GM23248 (cell line): ENCODE data around the gene CARD14. TPM values are rescaled to one million over a fixed set of nuclear protein-coding genes. Genes with fewer than 3 reads are reported as not detected.
"Not testable (repeated sequence)": the region's sequence is repeated elsewhere in the genome, so short reads cannot be mapped to it uniquely, and the experiment has no call there.

Experiments
- DNase-seq: peaks from one replicate; pipeline ENCODE4 v3.0.0-alpha.2; 2015
- H2AFZ ChIP-seq: fragments of 200-600 bp; sonication (generic); 2 replicates; pipeline ENCODE4 v1.6.1; 2016; ENCODE audit warnings: antibody characterized with exemption
- H3F3A ChIP-seq: fragments of 200-600 bp; sonication (generic); 2 replicates; pipeline ENCODE4 v1.6.1; 2016; ENCODE audit warnings: mild to moderate bottlenecking, antibody characterized with exemption, mixed run types; ENCODE audit not compliant: insufficient read depth
- H3K27ac ChIP-seq: fragments of 200-600 bp; sonication (generic); 2 replicates; pipeline ENCODE4 v1.5.1; 2016; ENCODE audit warnings: mild to moderate bottlenecking
- H3K27me3 ChIP-seq: fragments of 200-600 bp; sonication (generic); replicated peaks from 2 replicates; pipeline ENCODE4 v1.6.1; 2016; ENCODE audit warnings: mild to moderate bottlenecking; ENCODE audit not compliant: insufficient read depth
- H3K36me3 ChIP-seq: fragments of 200-600 bp; sonication (generic); 2 replicates; pipeline ENCODE4 v1.6.1; 2016; ENCODE audit warnings: low read depth, mild to moderate bottlenecking
- H3K4me1 ChIP-seq: fragments of 200-600 bp; sonication (generic); 2 replicates; pipeline ENCODE4 v1.6.1; 2016; ENCODE audit warnings: mild to moderate bottlenecking; ENCODE audit not compliant: insufficient read depth
- H3K4me2 ChIP-seq: fragments of 200-600 bp; sonication (generic); one replicate; pipeline ENCODE4 v1.6.1; 2016; ENCODE audit warnings: mild to moderate bottlenecking; ENCODE audit not compliant: unreplicated experiment
- H3K4me3 ChIP-seq: fragments of 200-600 bp; sonication (generic); 2 replicates; pipeline ENCODE4 v1.5.1; 2016; ENCODE audit warnings: mild to moderate bottlenecking
- H3K79me2 ChIP-seq: fragments of 200-600 bp; sonication (generic); 2 replicates; pipeline ENCODE4 v1.6.1; 2016; ENCODE audit warnings: mild to moderate bottlenecking; ENCODE audit not compliant: insufficient read depth
- H3K9ac ChIP-seq: fragments of 200-600 bp; sonication (generic); 2 replicates; pipeline ENCODE4 v1.6.1; 2016; ENCODE audit warnings: mild to moderate bottlenecking
- H3K9me2 ChIP-seq: fragments of 200-600 bp; sonication (generic); 2 replicates; pipeline ENCODE4 v1.6.1; 2016; ENCODE audit warnings: mixed run types, mild to moderate bottlenecking, moderate library complexity; ENCODE audit not compliant: insufficient read depth
- H3K9me3 ChIP-seq: fragments of 200-600 bp; sonication (generic); one replicate; pipeline ENCODE4 v1.6.1; 2017; ENCODE audit warnings: low read depth
- H4K20me1 ChIP-seq: fragments of 200-600 bp; sonication (generic); 2 replicates; pipeline ENCODE4 v1.6.0; 2016; ENCODE audit not compliant: insufficient read depth
- EZH2 ChIP-seq: fragments of 200-600 bp; sonication (generic); IDR thresholded peaks from 2 replicates; pipeline ENCODE4 v1.6.1; 2018; ENCODE audit warnings: antibody characterized with exemption, mild to moderate bottlenecking; ENCODE audit not compliant: insufficient read depth, poor library complexity, severe bottlenecking
- EZH2phosphoT487 ChIP-seq: fragments of 200-600 bp; sonication (generic); IDR thresholded peaks from 2 replicates; pipeline ENCODE4 v1.6.1; 2018; ENCODE audit warnings: antibody characterized with exemption, moderate library complexity, mild to moderate bottlenecking, low read depth; ENCODE audit not compliant: insufficient read depth
- WGBS, 2 experiments: methylation state at CpG; one replicate each; pipeline ENCODE4 v1.1.6; 2015 to 2017; ENCODE audit warnings: low lambda C conversion rate in 2 of 2, low coverage in 1 of 2; ENCODE audit errors: missing lambda C conversion rate in 2 of 2; 5-methylcytosine and 5-hydroxymethylcytosine counted together
- in situ Hi-C: fragments of 300-500 bp; cut with MboI; formaldehyde crosslinking; loops from 2 replicates; pipeline ENCODE4 v1.15.0; 2020
- polyA plus RNA-seq: library from polyadenylated mRNA; unstranded; fragments of >200 nt; fragmentation: Nextera tagmentation; extraction: Ambion mirVana; gene quantifications from 2 replicates; pipeline ENCODE4 v1.2.1, GENCODE V29; 2016
- total RNA-seq: library from RNA; depleted of rRNA; stranded (reverse); fragments of >200 nt; shearing (Covaris generic); gene quantifications from 2 replicates; pipeline ENCODE4 v1.2.3, GENCODE V29; 2014

Gene CARD14
- total and polyA plus RNA-seq, 2 experiments from 2014 or later: 0.06 TPM; not detected in 1

- Histone ChIP-seq H4K20me1 (no peaks in the 10 kb centered on the region), H3K36me3 (no peaks in the 10 kb centered on the region), H2AFZ (no peak overlapping the region), H3K27ac (no peak overlapping the region), H3K9me2 (no peaks in the 10 kb centered on the region), H3F3A (no peaks in the 10 kb centered on the region), H3K4me1 (no peaks in the 10 kb centered on the region), H3K79me2 (no peaks in the 10 kb centered on the region), H3K4me3 (no peak overlapping the region), H3K9ac (no peak overlapping the region), H3K27me3 (no peaks in the 10 kb centered on the region; the same call in 1 of the 2 replicates), H3K4me2 (no peak overlapping the region), H3K9me3 (no peaks in the 10 kb centered on the region)
- TF ChIP-seq EZH2phosphoT487 (no peak), EZH2 (no peak)
- no peak for DNase-seq
- WGBS, 2 experiments: 71 to 78% methylated on average over 7 of the region's 7 CpGs
- in situ Hi-C loops: no loop called here
Measured at GRCh38 chr17:80196652-80197051, 26.8 kb downstream of the CARD14 start.

GRCh38 chr17:80198144-80198661 is 28.4 kb downstream of the CARD14 start:
- WGBS, 2 experiments: 83 to 90% methylated on average over 25 to 27 of the region's 27 CpGs
- no peak overlapping the region for H3K9ac ChIP-seq
- H4K20me1 ChIP-seq: no peaks in the 10 kb centered on the region
- H3K4me2 ChIP-seq: no peak overlapping the region
- H3K4me3 ChIP-seq: no peak overlapping the region
- H3K79me2 ChIP-seq: no peaks in the 10 kb centered on the region
- in situ Hi-C loops: no loop called here
- DNase-seq: peak; percentile 13
- H3K36me3 ChIP-seq: no peaks in the 10 kb centered on the region
- no peaks in the 10 kb centered on the region for H3F3A ChIP-seq
- TF ChIP-seq EZH2 (no peak), EZH2phosphoT487 (no peak)
- no peaks in the 10 kb centered on the region for H3K27me3 ChIP-seq
- no peak overlapping the region for H3K27ac ChIP-seq
- no peaks in the 10 kb centered on the region for H3K9me3 ChIP-seq
- H3K9me2 ChIP-seq: no peaks in the 10 kb centered on the region
- H3K4me1 ChIP-seq: no peaks in the 10 kb centered on the region
- no peak overlapping the region for H2AFZ ChIP-seq

DNA sequence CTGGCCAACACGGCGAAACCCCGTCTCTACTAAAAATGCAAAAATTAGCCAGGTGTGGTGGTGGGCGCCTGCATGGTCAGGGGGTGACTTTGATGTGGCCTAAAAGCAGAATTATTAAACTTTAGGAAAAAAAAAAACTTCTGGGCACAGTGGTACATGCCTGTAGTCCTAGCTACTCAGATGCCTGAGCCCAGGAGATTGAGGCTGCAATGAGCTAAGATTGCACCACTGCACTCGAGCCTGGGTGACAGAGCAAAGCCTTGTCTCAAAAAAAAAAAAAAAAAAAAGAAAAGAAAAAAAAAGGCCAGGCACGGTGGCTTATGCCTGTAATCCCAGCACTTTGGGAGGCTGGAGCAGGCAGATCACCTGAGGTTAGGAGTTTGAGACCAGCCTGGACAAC is 29.5 kb downstream of the CARD14 start:
- H3K79me2 ChIP-seq, H3K9me2 ChIP-seq, H3F3A ChIP-seq, H3K36me3 ChIP-seq, H3K27ac ChIP-seq, H3K9ac ChIP-seq, in situ Hi-C loops, H3K9me3 ChIP-seq, H3K4me1 ChIP-seq, H4K20me1 ChIP-seq, H3K4me2 ChIP-seq, H2AFZ ChIP-seq, H3K27me3 ChIP-seq, H3K4me3 ChIP-seq: not testable (repeated sequence)
- WGBS, 2 experiments: 60 to 64% methylated on average over 5 to 6 of the region's 6 CpGs
- peak; percentile 29 for DNase-seq

DNA sequence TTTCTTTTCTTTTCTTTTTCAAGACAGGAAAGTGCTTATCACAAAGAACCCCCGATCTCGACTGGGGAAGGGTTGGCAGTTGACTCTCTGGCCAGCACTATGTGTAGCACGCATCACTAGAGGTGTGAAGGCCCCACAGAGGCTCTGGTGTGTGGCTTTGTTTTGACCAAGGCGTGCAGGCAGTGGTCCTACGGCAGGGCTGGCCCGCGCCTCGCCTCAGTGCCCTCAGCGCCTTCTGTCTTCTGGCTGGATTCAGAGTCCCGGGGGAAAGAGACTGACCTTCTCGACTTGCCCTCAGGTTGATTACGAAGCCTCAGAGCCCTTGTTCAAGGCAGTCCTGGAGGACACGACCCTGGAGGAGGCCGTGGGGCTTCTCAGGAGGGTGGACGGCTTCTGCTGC is 31.6 kb downstream of the CARD14 start:
- Histone ChIP-seq H2AFZ (no peak overlapping the region), H3K9ac (no peak overlapping the region), H3K4me1 (no peaks in the 10 kb centered on the region), H3K4me3 (no peak overlapping the region), H3F3A (no peaks in the 10 kb centered on the region), H3K9me2 (no peaks in the 10 kb centered on the region), H3K27me3 (no peaks in the 10 kb centered on the region), H3K27ac (no peak overlapping the region), H4K20me1 (no peaks in the 10 kb centered on the region), H3K36me3 (no peaks in the 10 kb centered on the region), H3K79me2 (no peaks in the 10 kb centered on the region), H3K4me2 (no peak overlapping the region), H3K9me3 (no peaks in the 10 kb centered on the region)
- no peak for DNase-seq
- 86 to 88% methylated on average over 15 of the region's 15 CpGs for WGBS, 2 experiments
- TF ChIP-seq EZH2phosphoT487 (no peak), EZH2 (no peak)
- in situ Hi-C loops: no loop called here

- no peaks in the 10 kb centered on the region for H3K9me2 ChIP-seq
- no peaks in the 10 kb centered on the region for H3K9me3 ChIP-seq
- no peak for DNase-seq
- no peaks in the 10 kb centered on the region for H3K4me1 ChIP-seq
- H3K27ac ChIP-seq: no peak overlapping the region
- H3K9ac ChIP-seq: no peak overlapping the region
- H3K4me3 ChIP-seq: no peak overlapping the region
- no peaks in the 10 kb centered on the region for H3F3A ChIP-seq
- in situ Hi-C loops: no loop called here
- H3K4me2 ChIP-seq: no peak overlapping the region
- H3K36me3 ChIP-seq: no peaks in the 10 kb centered on the region
- TF ChIP-seq EZH2phosphoT487 (no peak), EZH2 (no peak)
- H3K27me3 ChIP-seq: no peaks in the 10 kb centered on the region
- no peaks in the 10 kb centered on the region for H3K79me2 ChIP-seq
- WGBS, 2 experiments: 71 to 76% methylated on average over 17 of the region's 17 CpGs
- no peaks in the 10 kb centered on the region for H4K20me1 ChIP-seq
- no peak overlapping the region for H2AFZ ChIP-seq
Measured at GRCh38 chr17:80202197-80202596, 32.4 kb downstream of the CARD14 start.
